Measurements from ENCODE around the gene SLC26A2. TPM values are rescaled to one million over a fixed set of nuclear protein-coding genes. Genes with fewer than 3 reads are reported as not detected.
"Not testable (repeated sequence)": the region's sequence is repeated elsewhere in the genome, so short reads cannot be mapped to it uniquely, and the experiment has no call there.

SLC26A2 gene
- total RNA-seq, 1 experiment from 2014 or later: 10.8 TPM

DNA sequence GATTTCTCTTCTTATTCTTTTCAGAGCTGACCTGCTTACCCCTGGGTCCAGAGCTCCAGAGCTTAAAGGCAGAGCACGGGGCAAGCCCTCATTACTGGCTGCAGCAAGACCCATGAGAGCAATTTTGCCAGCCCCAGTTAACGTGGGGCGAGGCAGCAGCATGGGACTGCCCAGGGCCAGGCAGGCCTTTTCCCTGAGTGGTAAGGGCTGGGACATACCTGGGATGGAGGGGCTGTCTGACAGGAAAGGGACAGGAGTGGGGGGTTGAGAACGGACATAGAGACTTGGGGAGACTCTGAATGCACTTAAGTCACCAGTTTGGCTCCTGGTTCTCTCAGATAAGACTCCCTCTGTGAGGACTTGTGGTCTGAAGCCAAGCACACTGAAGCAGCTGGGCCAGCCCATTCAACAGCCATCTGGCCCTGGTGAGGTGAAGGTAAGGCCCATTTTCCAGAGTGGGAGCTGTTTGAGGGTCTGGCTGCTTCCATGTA lies 66.2 kb downstream of the SLC26A2 start:
- ChIA-PET POLR2A (ENCODE audit: unreplicated experiment) (interaction anchor here (0.6 kb wide), 1 partner anchor 679 kb away, joined by 7 read pairs; no protein-coding TSS in a partner anchor), CTCF (no interaction called here)
- Histone ChIP-seq H3K27ac (ENCODE audit: low read length) (no peak overlapping the region), H3K79me2 (ENCODE audit: low read length) (peaks cover 11% of the 10 kb centered on the region), H3K36me3 (ENCODE audit: low read depth, low read length) (peaks cover 75% of the 10 kb centered on the region), H2AFZ (ENCODE audit: low read length) (no peak overlapping the region), H4K20me1 (ENCODE audit: low read length) (no peaks in the 10 kb centered on the region), H3F3A (ENCODE audit: low read length, unreplicated experiment) (peaks cover under 1% of the 10 kb centered on the region), H3K4me3 (ENCODE audit: low read length) (no peak overlapping the region), H3K9ac (ENCODE audit: low read length) (no peak overlapping the region), H3K9me3 (ENCODE audit: low read length) (no peaks in the 10 kb centered on the region), H3K27me3 (ENCODE audit: low read length) (no peaks in the 10 kb centered on the region), H3K4me1 (ENCODE audit: insufficient read depth, low read length) (peaks cover 14% of the 10 kb centered on the region), H3K9me2 (replicated peaks; ENCODE audit: low read length) (no peaks in the 10 kb centered on the region), H3K4me2 (ENCODE audit: low read length) (no peak overlapping the region)
- TF ChIP-seq, protein P1, sequence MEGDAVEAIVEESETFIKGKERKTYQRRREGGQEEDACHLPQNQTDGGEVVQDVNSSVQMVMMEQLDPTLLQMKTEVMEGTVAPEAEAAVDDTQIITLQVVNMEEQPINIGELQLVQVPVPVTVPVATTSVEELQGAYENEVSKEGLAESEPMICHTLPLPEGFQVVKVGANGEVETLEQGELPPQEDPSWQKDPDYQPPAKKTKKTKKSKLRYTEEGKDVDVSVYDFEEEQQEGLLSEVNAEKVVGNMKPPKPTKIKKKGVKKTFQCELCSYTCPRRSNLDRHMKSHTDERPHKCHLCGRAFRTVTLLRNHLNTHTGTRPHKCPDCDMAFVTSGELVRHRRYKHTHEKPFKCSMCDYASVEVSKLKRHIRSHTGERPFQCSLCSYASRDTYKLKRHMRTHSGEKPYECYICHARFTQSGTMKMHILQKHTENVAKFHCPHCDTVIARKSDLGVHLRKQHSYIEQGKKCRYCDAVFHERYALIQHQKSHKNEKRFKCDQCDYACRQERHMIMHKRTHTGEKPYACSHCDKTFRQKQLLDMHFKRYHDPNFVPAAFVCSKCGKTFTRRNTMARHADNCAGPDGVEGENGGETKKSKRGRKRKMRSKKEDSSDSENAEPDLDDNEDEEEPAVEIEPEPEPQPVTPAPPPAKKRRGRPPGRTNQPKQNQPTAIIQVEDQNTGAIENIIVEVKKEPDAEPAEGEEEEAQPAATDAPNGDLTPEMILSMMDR (conservative IDR thresholded peaks at IDR 0.05; ENCODE audit: low read depth, low read length): no peak
- TF ChIP-seq EZH2 (IDR thresholded peaks at IDR 0.05; ENCODE audit: low read length, unreplicated experiment): no peak
- no peak for TF ChIP-seq EZH2phosphoT487 (IDR thresholded peaks at IDR 0.05; ENCODE audit: borderline replicate concordance, low read length)
- no peak for DNase-seq
- BruUV-seq (replicated peaks): no TSS peak
- intact Hi-C loops (cut with micrococcal nuclease): no loop called here
- ATAC-seq: no peak

DNA sequence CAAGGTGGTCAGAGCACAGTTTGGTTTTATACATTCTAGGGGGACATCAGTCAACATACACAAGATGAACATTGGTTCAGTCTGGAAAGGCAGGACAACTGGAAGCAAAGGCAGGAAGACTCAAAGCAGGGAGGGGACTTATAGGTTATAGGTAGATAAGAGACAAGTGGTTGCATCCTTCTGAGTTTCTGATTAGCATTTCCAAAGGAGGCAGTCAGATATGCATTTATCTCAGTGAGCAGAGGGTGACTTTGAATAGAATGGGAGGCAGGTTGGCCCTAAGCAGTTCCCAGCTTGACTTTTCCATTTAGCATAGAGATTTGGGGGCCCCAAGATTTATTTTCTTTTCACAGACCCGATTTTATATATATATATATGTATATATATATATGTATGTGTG lies 67.5 kb downstream of the SLC26A2 start:
- H3F3A ChIP-seq (ENCODE audit: low read length, unreplicated experiment); H3K79me2 ChIP-seq (ENCODE audit: low read length); BruUV-seq (replicated peaks); H3K27me3 ChIP-seq (ENCODE audit: low read length); ATAC-seq; H3K9me3 ChIP-seq (ENCODE audit: low read length); H2AFZ ChIP-seq (ENCODE audit: low read length); H3K4me2 ChIP-seq (ENCODE audit: low read length); intact Hi-C loops (cut with micrococcal nuclease); H3K9ac ChIP-seq (ENCODE audit: low read length); POLR2A ChIA-PET (ENCODE audit: unreplicated experiment); H3K27ac ChIP-seq (ENCODE audit: low read length); H3K9me2 ChIP-seq (replicated peaks; ENCODE audit: low read length); CTCF ChIA-PET; H4K20me1 ChIP-seq (ENCODE audit: low read length); H3K4me1 ChIP-seq (ENCODE audit: insufficient read depth, low read length); H3K4me3 ChIP-seq (ENCODE audit: low read length); DNase-seq: not testable (repeated sequence)
- peaks cover 86% of the 10 kb centered on the region for H3K36me3 ChIP-seq (ENCODE audit: low read depth, low read length)

- ChIA-PET POLR2A (ENCODE audit: unreplicated experiment) (interaction anchor here (0.6 kb wide), 1 partner anchor 875 kb away, joined by 3 read pairs; no protein-coding TSS in a partner anchor), CTCF (no interaction called here)
- DNase-seq (no peak), ATAC-seq (no peak)
- Histone ChIP-seq H3K4me2 (ENCODE audit: low read length) (no peak overlapping the region), H3K4me1 (ENCODE audit: insufficient read depth, low read length) (peaks cover 14% of the 10 kb centered on the region), H3K36me3 (ENCODE audit: low read depth, low read length) (peaks cover 90% of the 10 kb centered on the region), H3K27ac (ENCODE audit: low read length) (no peak overlapping the region), H3K9me3 (ENCODE audit: low read length) (no peaks in the 10 kb centered on the region), H3K79me2 (ENCODE audit: low read length) (no peaks in the 10 kb centered on the region), H3K9ac (ENCODE audit: low read length) (no peak overlapping the region), H2AFZ (ENCODE audit: low read length) (no peak overlapping the region), H3F3A (ENCODE audit: low read length, unreplicated experiment) (no peaks in the 10 kb centered on the region), H4K20me1 (ENCODE audit: low read length) (no peaks in the 10 kb centered on the region), H3K27me3 (ENCODE audit: low read length) (no peaks in the 10 kb centered on the region), H3K9me2 (replicated peaks; ENCODE audit: low read length) (no peaks in the 10 kb centered on the region), H3K4me3 (ENCODE audit: low read length) (no peak overlapping the region)
- intact Hi-C loops (cut with micrococcal nuclease): no loop called here
- TF ChIP-seq, protein P1 (conservative IDR thresholded peaks at IDR 0.05; ENCODE audit: low read depth, low read length): no peak
- BruUV-seq (replicated peaks): no TSS peak
Measured at GRCh38 chr5:150033334-150033733, 72.8 kb downstream of the SLC26A2 start.

Data from PC-3 (cell line).